Activated CD8-positive, alpha-beta memory T cell treated with anti-CD3 and anti-CD28 coated beads for 24 hours (primary cell): Measurements from ENCODE around the gene SLCO2B1.

ENCODE experiments used
- DNase-seq: peaks from one replicate; pipeline ENCODE4 v3.0.0-alpha.2; 2020

The SLCO2B1 gene

DNA sequence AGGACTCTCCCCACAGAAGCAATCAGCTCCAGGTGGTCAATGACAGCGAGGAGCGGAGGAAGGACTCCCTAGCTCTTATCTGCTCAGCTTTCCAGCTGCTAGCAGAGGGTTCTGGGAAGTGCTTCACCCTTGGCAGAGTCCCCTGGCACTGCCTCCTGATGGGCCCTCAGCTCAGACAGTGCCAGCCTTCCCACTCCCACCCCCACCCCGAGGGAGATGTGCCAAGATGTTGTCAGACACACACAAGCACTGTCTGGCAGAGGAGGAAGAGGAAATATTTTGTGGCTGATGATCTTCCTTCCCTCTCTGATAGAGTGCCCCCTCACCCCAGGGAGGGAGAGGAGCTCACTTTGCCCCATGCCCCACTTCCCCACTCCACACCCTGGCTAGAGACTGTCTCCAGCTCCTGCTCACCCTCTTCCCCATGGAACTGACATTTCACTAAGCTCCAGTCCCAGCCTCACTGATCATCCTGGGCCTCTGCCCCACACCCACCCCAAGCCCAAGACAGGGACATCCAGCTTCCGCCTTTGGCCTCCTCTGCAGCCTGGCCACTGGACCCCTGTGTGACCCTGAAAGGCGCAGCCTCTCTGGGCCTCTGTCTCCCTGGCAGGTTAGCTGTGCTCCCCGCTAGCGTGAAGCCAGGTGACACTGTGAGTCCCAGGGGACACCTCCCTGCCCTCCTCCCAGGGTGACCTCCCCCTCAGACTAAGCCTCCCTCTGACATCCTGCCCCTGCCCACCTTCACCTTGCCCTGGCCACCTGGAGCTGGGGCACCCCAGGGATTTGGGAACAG is 44.5 kb downstream of the SLCO2B1 start:
- no peak for DNase-seq

DNA sequence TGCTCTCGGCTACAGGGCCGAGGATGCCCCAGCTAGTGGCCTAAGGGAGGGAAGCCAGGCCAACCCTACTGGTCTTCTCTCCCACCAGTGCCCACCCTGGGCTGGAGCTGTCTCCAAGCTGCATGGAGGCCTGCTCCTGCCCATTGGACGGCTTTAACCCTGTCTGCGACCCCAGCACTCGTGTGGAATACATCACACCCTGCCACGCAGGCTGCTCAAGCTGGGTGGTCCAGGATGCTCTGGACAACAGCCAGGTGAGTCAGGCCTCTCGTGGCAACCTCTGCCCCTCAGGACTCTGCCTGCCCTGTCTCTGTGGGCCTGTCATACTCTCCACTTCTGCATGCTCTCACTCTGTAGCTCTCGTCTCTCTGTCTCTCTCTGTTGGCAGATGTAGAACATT is 45.5 kb downstream of the SLCO2B1 start:
- DNase-seq, result no peak

DNA sequence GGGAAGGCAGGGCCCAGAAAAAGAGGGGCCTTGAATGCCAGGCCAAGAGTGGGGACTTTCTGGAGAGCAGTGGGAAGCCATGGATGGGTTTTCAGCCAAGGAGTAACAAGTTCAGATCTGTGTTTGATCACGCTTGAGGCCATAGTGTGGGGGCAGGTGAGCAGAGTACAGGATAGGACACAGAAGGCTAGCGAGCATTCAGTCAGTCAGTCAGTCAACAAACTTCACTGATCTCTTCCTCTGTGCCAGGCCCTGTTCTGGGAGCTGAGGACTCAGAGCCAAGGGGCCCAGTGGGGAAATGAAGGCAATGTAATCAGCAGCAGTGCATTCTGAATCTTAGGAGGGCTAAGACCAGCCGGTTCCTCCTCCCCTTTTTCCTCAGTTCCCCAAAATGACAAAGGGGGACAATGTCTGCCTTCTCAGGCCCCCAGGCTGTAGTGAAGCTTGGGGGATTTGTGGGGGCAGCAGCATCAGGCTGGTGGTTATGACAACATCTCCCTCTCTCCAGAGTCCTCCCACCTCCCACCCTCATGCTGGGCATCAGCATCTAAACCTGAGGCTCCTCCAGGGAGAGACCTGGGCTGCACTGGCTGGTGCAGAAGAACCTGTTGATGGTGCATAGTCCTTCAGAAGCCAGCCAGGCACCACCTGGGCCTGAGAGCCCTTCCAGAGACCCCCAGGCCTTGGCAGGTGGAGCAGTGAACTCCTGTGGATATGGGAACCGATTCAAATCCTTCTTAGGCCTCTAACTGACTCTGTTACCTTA is 46.8 kb downstream of the SLCO2B1 start:
- no peak for DNase-seq

DNA sequence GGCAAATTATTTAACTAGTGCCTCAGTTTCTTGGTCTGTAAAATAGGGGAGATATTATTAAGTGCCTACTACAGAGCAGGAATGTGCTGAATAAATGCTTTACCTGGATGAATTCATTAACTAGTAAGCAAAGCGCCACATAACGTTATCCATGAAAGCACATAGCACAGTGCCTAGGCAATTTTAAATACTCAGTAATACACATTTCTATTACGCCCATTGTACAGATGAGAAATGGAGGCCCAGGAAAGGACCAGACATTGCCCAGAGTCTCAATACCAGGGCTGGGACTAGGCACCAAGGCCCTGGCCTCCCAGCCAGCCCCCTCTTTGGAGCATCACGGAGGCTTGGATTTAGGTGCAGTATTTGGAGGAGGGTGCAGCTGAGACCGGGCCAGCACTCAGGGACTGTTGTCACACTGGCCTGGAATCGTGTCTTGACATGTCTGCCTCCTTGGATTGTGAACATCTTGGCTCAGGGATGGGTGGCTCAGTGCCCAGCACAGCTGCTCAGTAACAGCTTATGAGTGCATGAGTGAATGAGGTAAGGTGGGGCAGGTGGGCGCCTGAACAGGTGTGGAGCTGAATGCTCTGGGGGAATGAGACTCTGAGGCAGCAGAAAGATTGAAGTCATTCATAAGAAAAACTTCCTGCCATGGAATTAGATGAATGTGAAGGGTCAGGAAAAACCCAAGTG is 47.5 kb downstream of the SLCO2B1 start:
- no peak for DNase-seq

DNA sequence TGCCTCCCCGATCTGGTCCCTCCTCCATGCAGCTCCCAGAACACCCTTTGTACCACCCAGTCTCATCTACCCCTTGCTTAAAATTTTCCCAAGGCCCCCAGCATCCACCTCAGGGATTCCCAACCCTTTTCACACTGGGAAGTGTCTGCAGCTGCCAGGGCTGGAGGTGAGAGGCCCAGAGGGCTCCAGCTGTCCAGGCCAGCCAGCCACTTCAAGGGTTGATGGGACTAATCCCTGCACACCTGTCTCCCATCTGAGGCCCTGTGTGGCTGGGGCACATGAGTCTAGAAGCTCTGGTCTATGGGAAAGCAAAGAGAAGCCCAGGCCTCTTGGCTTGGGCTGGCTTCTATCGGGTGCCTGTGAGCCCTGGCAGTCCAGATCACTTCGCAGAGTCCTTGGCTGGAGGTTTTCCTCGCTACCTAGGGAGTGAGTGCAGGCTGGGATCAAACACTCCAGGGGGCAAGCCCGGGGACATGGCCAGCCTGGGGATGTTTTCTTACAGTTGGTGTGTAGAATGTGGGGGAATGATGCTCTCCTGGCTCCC is 48.6 kb downstream of the SLCO2B1 start:
- no peak for DNase-seq

DNA sequence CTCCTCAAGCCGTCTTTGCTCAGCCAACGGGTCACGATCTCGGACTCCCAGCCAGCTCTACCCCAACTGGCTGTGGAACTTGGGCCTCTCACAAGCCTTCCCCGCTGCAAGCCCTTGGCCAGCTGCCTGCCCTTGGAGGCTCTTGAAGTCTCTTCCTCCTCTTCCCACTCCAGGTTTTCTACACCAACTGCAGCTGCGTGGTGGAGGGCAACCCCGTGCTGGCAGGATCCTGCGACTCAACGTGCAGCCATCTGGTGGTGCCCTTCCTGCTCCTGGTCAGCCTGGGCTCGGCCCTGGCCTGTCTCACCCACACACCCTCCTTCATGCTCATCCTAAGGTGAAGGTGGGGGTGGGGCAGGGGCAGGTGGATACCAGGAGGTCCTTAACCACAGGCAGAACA is 49.1 kb downstream of the SLCO2B1 start:
- DNase-seq, result no peak

DNA sequence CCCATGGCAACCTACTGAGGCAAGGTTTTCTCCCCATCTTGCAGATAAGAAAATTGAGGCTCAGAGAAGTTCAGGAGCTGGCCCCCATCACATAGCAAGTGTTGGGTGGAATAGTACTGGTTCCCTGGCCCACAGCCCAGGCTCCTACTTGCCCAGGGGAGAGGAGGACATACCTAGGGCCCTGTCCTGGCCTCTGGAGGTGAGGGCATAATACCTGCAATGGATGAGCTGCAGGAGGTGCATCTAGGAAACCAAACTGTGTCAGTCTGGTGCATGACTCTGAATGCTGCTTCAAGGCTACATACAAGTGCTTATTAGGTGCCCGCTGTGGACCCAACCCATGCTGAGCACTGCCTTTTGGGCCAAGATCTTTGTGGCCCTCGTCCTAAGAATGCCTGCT is 49.6 kb downstream of the SLCO2B1 start:
- DNase-seq, result no peak

DNA sequence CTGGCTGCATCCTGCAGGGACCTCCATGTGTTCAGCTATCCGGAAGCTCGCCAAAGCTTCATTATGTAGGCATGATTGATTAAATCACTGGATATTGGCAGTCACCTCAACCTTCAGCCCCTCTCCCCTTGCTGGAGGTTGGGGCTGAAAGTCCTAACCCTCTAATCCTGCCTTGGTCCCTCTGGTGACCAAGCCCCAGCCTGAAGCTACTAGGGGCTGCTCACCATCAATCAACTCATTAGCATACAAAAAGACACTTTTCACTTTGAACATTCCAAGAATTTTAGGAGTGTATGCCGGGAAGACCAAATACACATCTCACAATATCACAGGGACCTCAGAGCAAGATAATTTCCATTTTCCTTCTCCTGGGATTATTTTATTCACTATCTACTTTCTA is 50.9 kb downstream of the SLCO2B1 start:
- no peak for DNase-seq

DNA sequence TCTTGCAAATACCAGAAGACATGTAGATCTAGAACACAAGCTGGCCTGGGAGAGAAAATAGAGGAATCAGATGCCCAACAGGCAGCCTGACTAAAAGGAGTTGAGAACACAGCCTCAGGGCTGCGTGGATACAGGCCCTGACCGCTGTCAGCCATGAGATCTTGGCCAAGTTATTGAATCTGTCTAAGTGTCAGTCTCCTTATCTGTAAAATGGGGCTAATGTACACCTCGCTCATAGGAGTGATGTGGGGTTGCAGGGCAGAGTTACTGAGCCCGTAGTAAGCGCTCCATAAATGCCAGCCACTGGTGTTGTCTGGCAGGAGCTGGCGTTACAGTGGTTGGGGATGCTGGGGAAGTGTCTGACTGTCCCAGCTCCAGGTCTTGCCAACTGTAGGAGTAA is 51.3 kb downstream of the SLCO2B1 start:
- no peak for DNase-seq

DNA sequence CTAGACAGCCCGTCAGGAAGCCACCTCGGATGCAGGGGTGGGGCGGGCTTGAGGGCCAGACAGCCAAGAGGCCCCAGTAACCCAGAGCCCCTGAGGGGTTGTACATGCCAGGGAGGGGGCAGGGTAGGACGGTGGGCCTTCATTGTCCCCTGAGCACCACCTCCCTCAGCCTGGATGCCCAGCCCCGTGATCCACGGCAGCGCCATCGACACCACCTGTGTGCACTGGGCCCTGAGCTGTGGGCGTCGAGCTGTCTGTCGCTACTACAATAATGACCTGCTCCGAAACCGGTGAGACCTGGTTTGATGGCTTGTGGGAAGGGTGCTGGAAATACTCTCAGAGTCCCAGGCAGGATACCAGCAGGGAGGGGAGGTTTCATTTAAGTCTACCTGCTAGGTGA is 52.2 kb downstream of the SLCO2B1 start:
- no peak for DNase-seq

DNA sequence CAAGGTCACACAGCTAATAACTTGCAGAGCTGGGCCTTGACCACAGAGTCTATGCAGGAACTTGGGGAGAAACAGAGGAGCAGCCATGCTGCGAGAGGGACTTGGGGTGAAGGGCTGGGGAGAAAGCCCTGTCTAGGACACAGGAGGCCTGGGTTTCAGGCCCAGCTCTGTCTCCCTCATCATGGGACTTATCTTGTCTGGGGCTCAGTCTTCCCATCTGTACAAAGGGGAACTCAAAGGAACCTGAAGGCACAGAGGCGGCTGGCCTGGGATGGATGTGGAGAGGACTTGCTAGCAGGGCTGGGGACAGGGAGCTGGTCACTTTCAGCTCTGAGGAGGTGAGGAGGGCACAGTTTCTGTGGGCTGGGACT is 52.7 kb downstream of the SLCO2B1 start:
- DNase-seq, result no peak

DNA sequence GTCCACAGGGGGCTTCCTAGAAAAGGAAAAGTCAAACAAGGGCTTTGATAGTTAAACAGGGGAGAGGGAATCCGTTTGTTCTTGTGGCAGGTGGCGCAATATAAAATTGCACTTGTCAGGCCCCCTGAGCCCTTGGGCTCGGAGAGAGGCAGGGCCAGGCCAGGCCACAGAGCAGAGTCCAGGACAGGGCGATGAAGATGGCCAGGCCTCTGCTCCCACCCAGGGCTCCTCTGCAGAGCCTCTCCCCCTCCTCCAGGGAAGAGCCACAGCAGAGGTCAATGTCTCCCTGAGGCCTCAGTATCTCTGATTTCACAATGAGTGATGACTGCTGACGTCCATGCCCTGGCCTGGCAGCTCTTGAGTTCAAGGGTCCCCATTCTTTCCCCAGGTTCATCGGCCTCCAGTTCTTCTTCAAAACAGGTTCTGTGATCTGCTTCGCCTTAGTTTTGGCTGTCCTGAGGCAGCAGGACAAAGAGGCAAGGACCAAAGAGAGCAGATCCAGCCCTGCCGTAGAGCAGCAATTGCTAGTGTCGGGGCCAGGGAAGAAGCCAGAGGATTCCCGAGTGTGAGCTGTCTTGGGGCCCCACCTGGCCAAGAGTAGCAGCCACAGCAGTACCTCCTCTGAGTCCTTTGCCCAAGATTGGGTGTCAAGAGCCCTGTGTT is 53.2 kb downstream of the SLCO2B1 start:
- no peak for DNase-seq

DNA sequence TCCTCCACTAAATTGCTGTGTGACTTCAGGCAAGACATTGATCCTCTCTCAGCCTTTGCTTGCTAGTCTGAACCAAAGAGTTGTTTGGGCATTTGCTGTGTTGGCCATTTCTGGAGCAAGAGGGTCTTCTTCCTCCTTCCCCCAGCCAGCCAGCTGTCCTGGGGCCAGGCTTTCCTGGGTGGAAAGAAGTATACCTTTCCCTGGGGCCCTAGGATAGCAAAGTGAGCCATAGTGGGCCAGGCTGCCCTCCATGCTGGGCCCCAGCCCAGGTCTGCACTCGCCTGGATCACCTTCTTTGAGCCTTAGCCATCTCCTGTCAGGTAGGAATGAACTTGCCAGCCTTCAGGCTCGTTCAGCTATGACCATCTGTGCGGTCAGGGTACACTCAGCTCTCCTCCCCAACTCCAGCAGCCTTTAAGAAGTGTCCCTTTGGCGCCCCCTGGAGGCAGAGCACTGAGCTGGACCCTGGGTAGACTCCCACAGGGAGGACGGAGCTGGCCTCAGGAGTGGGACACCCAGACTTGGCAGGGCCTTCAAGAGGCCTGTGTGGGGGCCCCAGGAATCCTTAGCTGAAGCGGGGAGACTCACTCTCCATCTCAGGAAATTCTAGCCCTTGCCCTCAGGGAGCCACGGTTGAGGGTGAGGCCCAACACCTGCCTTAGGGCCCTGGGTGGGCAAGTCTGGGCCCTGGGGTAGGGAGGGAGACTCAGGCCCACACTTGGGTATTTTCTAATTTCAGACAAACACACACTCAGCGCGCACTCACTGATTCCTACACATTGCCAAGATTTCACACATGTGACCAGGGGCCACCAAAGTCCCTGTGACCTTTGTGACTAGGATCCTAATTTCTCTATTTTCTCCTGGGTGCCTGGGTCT is 54.0 kb downstream of the SLCO2B1 start:
- DNase-seq, result peak; percentile 94

DNA sequence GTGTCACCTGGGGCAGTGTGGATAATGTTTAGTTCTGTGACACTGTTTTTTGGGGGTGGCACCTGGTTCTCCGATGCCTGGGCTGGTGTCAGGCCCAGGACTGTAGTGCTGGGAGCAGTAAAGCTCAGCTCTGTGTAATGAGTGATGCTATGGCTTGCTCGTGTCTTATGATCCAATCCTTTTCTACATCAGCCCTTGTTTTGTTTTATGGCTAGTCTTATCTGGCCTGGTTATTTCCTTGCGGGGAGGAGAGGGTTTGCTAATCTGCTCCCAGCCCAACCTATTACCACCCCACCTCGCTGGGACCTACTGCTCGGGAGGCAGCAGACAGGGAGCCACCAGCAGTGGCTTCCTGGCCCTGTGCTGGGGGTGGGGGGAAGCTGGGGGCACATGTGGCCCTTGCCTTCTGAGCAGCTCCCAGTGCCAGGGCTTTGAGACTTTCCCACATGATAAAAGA is 54.7 kb downstream of the SLCO2B1 start:
- no peak for DNase-seq

DNA sequence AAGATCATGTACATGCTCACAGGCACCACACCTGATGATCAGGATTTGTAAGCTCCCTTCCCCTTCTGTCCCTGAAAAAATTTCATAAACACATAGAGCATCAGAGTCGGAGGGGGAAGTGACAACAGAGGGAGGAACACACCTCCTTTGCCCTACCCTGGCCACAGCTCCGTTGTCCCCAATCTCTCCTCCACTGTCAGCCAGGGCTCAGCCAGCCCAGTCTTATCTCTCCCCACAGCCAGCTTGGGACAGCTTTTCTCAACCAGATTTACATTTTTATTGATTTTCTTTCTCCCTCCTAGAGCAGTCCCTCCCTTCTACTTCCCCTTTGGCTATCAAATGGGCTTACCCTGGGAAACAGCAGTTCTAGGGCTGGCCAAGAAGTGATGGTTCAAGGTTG is 57.5 kb downstream of the SLCO2B1 start:
- DNase-seq, result no peak

DNA sequence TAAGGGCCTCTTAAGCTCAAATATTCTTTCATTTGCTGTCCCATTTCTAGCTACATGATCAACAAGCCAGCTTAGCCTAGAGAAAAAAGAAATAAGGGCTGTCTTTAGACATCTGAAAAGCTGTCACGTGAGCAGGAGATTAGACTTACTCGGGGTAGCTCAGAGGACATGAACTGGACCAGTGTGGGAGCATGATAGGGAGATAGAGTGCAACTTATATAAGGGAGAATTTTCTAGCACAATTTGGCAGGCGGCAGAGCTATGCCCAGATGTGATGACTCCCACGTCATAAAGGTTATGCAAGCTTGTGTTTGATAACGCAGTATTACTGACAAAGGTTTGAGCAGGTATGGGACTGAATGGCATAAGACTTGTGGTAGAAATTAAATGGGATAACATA is 61.5 kb downstream of the SLCO2B1 start:
- DNase-seq, result no peak

DNA sequence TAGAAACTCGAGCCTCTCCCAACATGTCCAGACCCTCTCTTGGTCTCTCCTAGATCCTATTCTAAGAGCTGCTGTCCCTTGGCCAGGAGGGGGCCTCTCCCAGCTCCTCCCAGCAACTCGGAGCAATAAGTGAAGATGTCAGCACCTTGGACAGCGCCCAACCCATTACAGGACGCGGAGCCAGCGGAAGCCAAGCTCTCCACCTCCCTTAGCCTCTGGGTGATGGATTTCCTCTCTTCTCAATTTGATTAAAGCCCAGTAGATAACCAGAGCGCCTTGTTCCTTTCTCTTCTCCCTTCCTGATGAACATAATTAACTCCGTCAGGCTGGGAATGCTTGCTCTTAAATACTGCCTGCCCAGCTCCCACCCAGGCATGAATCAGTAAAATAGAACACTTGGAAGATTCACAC is 63.5 kb downstream of the SLCO2B1 start:
- peak; percentile 88 for DNase-seq

DNA sequence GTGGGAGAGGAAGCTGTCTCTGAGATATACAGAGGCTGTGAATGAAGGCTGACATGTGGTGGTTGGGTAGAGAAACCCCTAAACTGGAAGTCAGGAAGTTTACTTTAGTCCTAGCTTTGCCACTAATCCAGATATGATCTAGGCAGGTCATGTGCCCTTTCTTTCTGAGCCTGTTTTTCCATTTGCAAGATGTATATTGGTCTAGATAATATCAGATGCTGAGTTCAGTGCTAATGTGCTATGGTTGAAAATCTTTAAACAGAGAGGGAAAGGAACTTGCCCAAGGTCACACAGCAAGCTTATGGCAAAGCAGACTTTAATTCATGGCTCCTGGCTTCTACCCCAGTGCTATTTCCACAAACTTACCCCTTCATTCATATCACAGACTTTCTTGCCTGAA is 63.9 kb downstream of the SLCO2B1 start:
- DNase-seq, result no peak

DNA sequence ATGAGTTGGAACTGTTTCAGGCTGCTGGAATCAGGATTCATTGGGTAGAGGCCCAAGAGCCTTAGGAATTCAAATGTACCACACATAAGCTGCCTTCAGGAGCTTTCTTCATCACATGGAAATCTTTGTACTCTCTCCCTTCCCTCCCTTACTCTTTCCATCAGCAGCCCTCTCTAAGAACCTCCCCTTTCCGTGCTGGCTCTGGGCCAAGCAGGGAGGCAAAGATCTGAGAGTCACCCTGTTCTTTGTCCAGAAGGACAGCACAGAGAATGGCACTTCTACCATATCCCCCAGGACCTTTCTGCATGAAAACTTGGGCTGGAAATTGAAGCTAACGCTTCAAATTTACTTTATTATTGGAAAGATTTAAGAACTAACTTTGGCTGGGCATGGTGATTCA is 69.0 kb downstream of the SLCO2B1 start:
- no peak for DNase-seq

DNA sequence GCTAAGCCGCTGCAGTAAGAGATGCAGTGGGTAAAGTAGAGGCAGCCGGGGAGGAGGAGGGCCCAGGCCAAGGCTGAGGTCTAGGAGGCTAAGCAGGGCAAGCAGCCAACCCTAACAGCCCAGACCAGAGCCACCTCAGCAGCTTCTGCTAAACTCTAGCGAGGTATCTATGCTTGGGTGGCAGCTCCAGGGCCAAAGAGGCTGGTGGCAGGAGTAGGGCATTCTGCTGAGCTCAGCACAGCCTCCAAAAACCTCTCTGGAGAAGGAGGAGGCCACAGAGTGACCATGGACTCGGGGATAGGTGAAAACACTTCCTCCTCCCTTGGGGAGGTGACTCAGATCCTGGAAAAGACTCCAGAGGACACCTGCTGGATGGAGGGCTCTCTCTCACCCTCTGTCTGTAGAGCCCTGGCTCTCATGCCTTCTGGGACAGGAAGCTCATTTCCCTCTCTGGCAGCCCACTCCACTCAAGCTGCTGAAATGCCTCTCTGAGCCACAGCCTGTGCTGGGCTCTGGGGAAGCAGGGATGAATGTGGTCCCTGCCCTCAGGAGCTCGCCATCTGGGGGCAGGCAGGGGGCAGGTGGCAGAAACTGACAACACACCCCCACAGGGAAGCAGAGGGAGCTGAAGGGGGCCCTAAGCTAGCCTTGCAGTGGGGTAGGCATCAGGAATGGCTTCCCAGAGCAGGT is 73.2 kb downstream of the SLCO2B1 start:
- DNase-seq, result no peak

DNA sequence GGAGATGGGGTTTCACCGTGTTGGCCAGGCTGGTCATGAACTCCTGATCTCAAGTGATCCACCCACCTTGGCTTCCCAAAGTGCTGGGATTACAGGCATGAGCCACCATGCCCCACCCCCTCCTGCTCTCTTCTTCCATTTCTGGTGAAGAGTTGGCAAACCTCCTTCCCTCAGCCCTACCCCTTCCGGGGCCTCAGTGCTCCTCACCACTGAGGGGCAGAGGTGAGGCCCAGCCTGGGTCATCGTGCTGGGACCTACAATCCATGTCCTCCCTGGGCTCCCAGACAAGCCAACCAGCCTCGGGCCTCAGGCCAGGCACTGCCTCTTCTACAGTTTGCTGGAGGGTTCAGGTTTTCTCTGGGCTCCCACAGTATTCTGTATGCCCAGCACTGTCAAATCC is 74.9 kb downstream of the SLCO2B1 start:
- no peak for DNase-seq
